ENCODE data around the gene ZSWIM9. TPM values are rescaled to one million over a fixed set of nuclear protein-coding genes. Genes with fewer than 3 reads are reported as not detected.
A peak's percentile ranks its signal among the peaks of the same experiment; 100 is the strongest.

ZSWIM9 gene
- total RNA-seq, 1 donor from 2014 or later: 11.8 TPM

DNA sequence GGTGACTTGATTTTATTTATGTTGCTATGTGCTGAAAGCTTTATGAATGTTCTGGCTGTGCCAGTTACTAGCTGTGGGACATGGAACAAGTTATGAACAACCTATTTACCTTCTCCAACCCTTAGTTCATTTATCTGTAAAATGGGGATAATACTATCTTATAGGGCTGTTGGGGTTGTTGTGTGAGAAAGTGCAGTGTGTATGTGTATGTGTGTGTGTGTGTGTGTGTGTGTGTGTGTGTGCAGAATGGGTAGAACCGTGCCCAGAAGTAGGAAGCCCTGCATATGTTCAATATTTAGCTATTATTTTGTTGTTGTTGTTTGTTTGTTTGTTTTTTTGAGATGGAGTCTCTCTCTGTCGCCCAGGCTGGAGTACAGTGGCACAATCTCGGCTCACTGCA lies 20.4 kb downstream of the ZSWIM9 start:
- Mint-ChIP-seq H3K36me3 (ENCODE audit: insufficient read depth) (peaks cover 24% of the 10 kb centered on the region), H3K27ac (peak overlapping the region; percentile 64), H3K4me3 (ENCODE audit: low read depth) (no peak overlapping the region)

DNA sequence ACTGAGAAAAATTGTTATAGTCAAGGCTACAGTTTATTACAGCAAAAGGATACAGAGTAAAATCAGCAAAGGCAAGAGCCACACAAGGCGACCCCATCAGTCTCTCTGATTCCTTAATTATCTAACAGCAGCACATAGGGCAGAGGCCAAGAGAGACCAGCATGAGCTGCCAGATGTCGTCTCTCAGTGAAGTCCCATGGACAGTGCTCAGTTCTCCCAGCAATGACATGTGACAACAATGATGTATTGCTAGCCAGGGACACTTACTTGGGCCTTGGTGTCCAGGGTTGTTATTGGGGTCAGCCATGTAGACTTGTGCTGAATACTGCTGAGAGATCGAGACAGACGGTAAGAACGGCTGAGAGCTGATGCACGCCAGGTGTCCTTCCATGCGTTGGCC lies 22.3 kb downstream of the ZSWIM9 start:
- peaks cover 23% of the 10 kb centered on the region for H3K36me3 Mint-ChIP-seq (ENCODE audit: insufficient read depth)
- no peaks in the 10 kb centered on the region for H3K4me1 Mint-ChIP-seq (ENCODE audit: low read depth)
- no peak overlapping the region for H3K4me3 Mint-ChIP-seq (ENCODE audit: low read depth)
- no peak overlapping the region for H3K27ac Mint-ChIP-seq
- TF ChIP-seq, protein P1, sequence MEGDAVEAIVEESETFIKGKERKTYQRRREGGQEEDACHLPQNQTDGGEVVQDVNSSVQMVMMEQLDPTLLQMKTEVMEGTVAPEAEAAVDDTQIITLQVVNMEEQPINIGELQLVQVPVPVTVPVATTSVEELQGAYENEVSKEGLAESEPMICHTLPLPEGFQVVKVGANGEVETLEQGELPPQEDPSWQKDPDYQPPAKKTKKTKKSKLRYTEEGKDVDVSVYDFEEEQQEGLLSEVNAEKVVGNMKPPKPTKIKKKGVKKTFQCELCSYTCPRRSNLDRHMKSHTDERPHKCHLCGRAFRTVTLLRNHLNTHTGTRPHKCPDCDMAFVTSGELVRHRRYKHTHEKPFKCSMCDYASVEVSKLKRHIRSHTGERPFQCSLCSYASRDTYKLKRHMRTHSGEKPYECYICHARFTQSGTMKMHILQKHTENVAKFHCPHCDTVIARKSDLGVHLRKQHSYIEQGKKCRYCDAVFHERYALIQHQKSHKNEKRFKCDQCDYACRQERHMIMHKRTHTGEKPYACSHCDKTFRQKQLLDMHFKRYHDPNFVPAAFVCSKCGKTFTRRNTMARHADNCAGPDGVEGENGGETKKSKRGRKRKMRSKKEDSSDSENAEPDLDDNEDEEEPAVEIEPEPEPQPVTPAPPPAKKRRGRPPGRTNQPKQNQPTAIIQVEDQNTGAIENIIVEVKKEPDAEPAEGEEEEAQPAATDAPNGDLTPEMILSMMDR (IDR thresholded peaks at IDR 0.05; ENCODE audit: unreplicated experiment): no peak
- peaks cover 3% of the 10 kb centered on the region for H3K9me3 Mint-ChIP-seq (ENCODE audit: low read depth)
- DNase-seq (ENCODE audit: low spot score, unreplicated experiment): no peak
- no peaks in the 10 kb centered on the region for H3K27me3 Mint-ChIP-seq

More for the DNA sequence above, 20.4 kb downstream of the ZSWIM9 start:
- TF ChIP-seq, protein P1 (IDR thresholded peaks at IDR 0.05; ENCODE audit: unreplicated experiment): no peak
- Mint-ChIP-seq H3K4me1 (ENCODE audit: low read depth) (no peaks in the 10 kb centered on the region), H3K27me3 (no peaks in the 10 kb centered on the region), H3K9me3 (ENCODE audit: low read depth) (peaks cover 3% of the 10 kb centered on the region)
- DNase-seq (ENCODE audit: low spot score, unreplicated experiment): no peak

DNA sequence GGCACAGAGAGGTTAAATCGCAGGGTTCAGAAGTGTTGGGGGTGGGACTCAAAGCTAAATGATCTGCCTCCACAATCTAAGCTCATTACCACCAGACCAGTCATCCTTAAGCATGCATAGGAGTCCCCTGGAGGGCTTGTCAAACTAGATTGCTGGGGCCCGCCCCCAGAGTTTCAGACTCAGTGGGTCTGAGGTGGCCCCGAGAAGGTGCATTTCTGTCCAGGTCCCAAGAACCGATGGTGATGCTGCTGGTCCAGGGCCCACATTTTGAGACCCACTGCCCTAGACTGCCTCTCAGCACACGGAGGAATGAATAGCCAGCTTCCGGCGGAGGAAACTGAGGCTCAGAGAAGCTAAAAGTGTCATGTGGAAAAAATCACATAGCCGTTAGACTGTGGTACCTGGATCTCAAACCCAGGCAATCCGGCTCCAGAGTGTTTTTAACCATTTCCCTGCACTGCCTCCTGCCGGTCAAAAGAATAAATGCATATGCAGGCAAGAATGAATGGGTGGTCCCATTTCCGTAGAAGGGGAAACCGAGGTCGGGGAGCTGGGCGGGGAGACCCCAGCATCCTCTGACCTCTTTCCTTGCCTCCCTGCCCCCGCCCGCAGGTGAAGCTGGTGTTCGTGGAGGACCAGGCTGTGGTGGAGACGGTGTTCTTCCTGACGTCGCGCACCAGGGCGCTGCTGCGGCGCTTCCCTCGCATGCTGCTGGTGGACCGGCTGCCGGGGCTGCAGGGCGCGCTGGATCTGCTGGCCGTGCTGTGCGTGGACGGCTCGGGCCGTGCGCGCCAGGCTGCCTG lies 23.8 kb downstream of the ZSWIM9 start:
- Mint-ChIP-seq H3K27me3 (no peaks in the 10 kb centered on the region), H3K27ac (no peak overlapping the region), H3K4me3 (ENCODE audit: low read depth) (no peak overlapping the region), H3K36me3 (ENCODE audit: insufficient read depth) (peaks cover 15% of the 10 kb centered on the region), H3K4me1 (ENCODE audit: low read depth) (no peaks in the 10 kb centered on the region), H3K9me3 (ENCODE audit: low read depth) (no peaks in the 10 kb centered on the region)
- no peak for DNase-seq (ENCODE audit: low spot score, unreplicated experiment)
- TF ChIP-seq, protein P1 (IDR thresholded peaks at IDR 0.05; ENCODE audit: unreplicated experiment): peak; percentile 56

DNA sequence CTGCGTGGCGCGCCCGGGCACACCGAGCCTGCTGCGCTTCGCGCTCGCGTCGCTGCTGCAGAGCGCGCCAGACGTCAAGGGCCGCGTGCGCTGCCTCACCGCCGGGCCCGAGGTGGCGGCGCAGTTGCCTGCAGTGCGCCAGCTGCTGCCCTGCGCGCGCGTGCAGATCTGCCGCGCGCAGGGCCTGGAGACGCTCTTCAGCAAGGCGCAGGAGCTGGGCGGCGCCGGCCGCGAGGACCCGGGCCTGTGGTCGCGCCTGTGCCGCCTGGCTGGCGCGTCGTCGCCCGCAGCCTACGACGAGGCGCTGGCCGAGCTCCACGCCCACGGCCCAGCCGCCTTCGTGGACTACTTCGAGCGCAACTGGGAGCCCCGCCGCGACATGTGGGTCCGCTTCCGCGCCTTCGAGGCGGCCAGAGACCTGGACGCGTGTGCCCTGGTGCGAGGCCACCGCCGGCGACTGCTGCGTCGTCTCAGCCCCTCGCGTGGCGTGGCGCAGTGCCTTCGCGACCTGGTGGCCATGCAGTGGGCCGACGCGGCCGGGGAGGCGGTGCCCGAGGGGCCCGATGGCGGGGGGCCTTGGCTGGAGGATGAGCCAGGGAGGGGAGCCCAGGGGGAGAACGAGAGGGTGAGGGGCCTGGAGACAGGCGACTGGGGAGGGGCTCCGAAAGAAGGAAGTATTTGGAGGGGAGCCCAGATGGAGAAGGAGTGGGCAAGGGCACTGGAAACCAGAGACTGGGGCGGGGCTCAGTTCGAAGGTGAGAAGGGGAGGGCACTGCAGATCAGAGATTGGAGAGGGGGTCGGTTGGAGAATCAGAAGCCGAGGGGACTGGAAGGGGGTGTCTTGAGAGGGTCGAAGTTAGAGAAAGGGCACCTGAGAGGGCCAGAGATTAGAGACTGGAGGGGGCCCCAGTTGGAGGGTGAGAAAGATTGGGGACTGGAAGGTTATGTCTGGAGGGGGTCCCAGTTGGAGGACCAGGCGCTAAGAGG lies 24.7 kb downstream of the ZSWIM9 start:
- H3K27me3 Mint-ChIP-seq: no peaks in the 10 kb centered on the region
- no peaks in the 10 kb centered on the region for H3K9me3 Mint-ChIP-seq (ENCODE audit: low read depth)
- H3K4me3 Mint-ChIP-seq (ENCODE audit: low read depth): no peak overlapping the region
- peaks cover 12% of the 10 kb centered on the region for H3K36me3 Mint-ChIP-seq (ENCODE audit: insufficient read depth)
- TF ChIP-seq, protein P1 (IDR thresholded peaks at IDR 0.05; ENCODE audit: unreplicated experiment): no peak
- H3K4me1 Mint-ChIP-seq (ENCODE audit: low read depth): no peaks in the 10 kb centered on the region
- no peak for DNase-seq (ENCODE audit: low spot score, unreplicated experiment)
- H3K27ac Mint-ChIP-seq: no peak overlapping the region

DNA sequence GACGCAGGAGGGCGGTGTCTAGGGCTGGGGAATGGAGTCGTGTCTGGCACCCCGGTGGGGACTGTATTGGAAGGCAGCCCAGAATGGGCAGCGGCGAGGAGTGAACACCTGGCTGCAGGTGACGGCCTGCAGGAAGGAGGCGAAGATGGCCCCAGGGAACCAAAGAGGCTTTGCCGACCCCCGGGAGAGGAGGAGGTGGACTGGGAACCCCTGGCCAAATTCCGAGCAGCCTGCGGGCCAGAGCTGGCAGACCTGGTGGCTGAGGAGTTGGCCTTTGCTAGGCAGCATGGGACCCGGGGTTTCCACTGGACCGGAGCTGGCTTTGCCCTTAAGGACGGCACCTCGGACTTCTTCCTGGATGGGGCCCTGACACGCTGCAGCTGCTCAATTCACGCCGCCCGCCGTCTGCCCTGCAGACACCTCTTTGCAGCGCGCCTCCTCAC lies 25.9 kb downstream of the ZSWIM9 start:
- TF ChIP-seq, protein P1 (IDR thresholded peaks at IDR 0.05; ENCODE audit: unreplicated experiment): no peak
- no peak overlapping the region for H3K4me3 Mint-ChIP-seq (ENCODE audit: low read depth)
- no peaks in the 10 kb centered on the region for H3K9me3 Mint-ChIP-seq (ENCODE audit: low read depth)
- H3K4me1 Mint-ChIP-seq (ENCODE audit: low read depth): no peaks in the 10 kb centered on the region
- DNase-seq (ENCODE audit: low spot score, unreplicated experiment): no peak
- peaks cover 6% of the 10 kb centered on the region for H3K36me3 Mint-ChIP-seq (ENCODE audit: insufficient read depth)
- H3K27me3 Mint-ChIP-seq: no peaks in the 10 kb centered on the region
- H3K27ac Mint-ChIP-seq: no peak overlapping the region
